HepG2 (cell line): ENCODE measurements around the gene BLZF1. TPM values are rescaled to one million over a fixed set of nuclear protein-coding genes. Genes with fewer than 3 reads are reported as not detected.
A peak's percentile ranks its signal among the peaks of the same experiment; 100 is the strongest.

Experiments
- ATAC-seq: fragments of 200-7000 bp; cut with Tn5 transposase; 3 replicates; pipeline ENCODE4 v1.9.1; 2020; ENCODE audit warnings: mild to moderate bottlenecking, moderate library complexity
- Bru-seq: library from RNA; stranded (reverse); fragments of 400-500 nt; gene quantifications from one replicate; lab custom pipeline; 2021; lab: Mats Ljungman, UMichigan
- BruChase-seq, 2 experiments: library from RNA; stranded (reverse); fragments of 400-500 nt; gene quantifications; one replicate each; lab custom pipeline; 2021; lab: Mats Ljungman, UMichigan
- BruUV-seq: library from RNA; stranded (reverse); fragments of 400-500 nt; replicated peaks from 2 replicates; lab custom pipeline; 2021; lab: Mats Ljungman, UMichigan
- CTCF ChIA-PET: fragments of 300-600 bp; formaldehyde crosslinking; extraction: SDS; loops from one replicate; lab custom pipeline; 2021; ENCODE audit warnings: low total read pairs, inconsistent platforms, low intra/inter-chr PET ratio; lab: Yijun Ruan, JAX
- POLR2A ChIA-PET: fragments of 350-600 bp; sonication (Branson Sonifier 250); formaldehyde crosslinking; loops from one replicate; lab custom pipeline; 2020; ENCODE audit warnings: antibody characterized with exemption, inconsistent platforms; lab: Yijun Ruan, JAX
- DNase-seq: peaks from one replicate; pipeline ENCODE4 v3.0.0-alpha.2; 2015; ENCODE audit warnings: low spot score
- FAIRE-seq: peaks from 3 replicates; lab custom pipeline; 2011; peaks lifted over from hg19 to GRCh38; lab: Jason Lieb, UNC
- H2AFZ ChIP-seq: one replicate; pipeline ENCODE4 v1.6.1; 2011; ENCODE audit warnings: low read length, inconsistent platforms
- H3K27ac ChIP-seq: fragments of 300-600 bp; 3 replicates; pipeline ENCODE4 v1.8.0; 2011; ENCODE audit warnings: mixed run types, mild to moderate bottlenecking, mixed read lengths, low read length, inconsistent platforms; ENCODE audit not compliant: insufficient read depth; ENCODE audit errors: extremely low read length
- H3K27me3 ChIP-seq, 2 experiments: fragments of 200-600 bp in 1 of 2; 2 replicates in 1 of 2; 3 replicates in 1 of 2; pipeline versions ENCODE4 v1.6.0 to v1.8.0; 2011; ENCODE audit warnings: low read length in 2 of 2, mild to moderate bottlenecking in 2 of 2, moderate library complexity in 2 of 2, inconsistent platforms in 1 of 2; ENCODE audit not compliant: insufficient read depth in 2 of 2, control insufficient read depth in 1 of 2
- H3K36me3 ChIP-seq, 2 experiments: fragments of 200-600 bp in 1 of 2; replicated peaks in 1 of 2; 2 replicates in 1 of 2; 3 replicates in 1 of 2; pipeline versions ENCODE4 v1.5.1 to v1.8.0; 2011; ENCODE audit warnings: low read length in 2 of 2, inconsistent platforms in 1 of 2; ENCODE audit not compliant: insufficient read depth in 2 of 2, control insufficient read depth in 1 of 2
- H3K4me1 ChIP-seq: 2 replicates; pipeline ENCODE4 v1.5.1; 2012; ENCODE audit warnings: low read length, inconsistent platforms; ENCODE audit not compliant: insufficient read depth
- H3K4me2 ChIP-seq: 2 replicates; pipeline ENCODE4 v1.6.0; 2011; ENCODE audit warnings: low read depth, low read length, inconsistent platforms
- H3K4me3 ChIP-seq, 3 experiments: fragments of 200-600 bp in 1 of 3; sonication (generic), shearing (Covaris generic) in 1 of 3; replicated peaks in 1 of 3; 2 replicates each; pipeline ENCODE4 v1.5.1; 2011 to 2016; ENCODE audit warnings: low read length in 3 of 3, inconsistent platforms in 2 of 3, low read depth in 2 of 3, mild to moderate bottlenecking in 2 of 3, control low read depth in 1 of 3, mixed read lengths in 1 of 3; ENCODE audit not compliant: insufficient read depth in 1 of 3
- H3K79me2 ChIP-seq: one replicate; pipeline ENCODE4 v1.6.1; 2011; ENCODE audit warnings: low read length, inconsistent platforms; ENCODE audit not compliant: insufficient read depth
- H3K9ac ChIP-seq: 2 replicates; pipeline ENCODE4 v1.6.0; 2011; ENCODE audit warnings: mild to moderate bottlenecking, low read depth, low read length, inconsistent platforms; ENCODE audit not compliant: insufficient read depth
- H3K9me3 ChIP-seq: 2 replicates; pipeline ENCODE4 v1.5.1; 2012; ENCODE audit warnings: mild to moderate bottlenecking, low read length
- H4K20me1 ChIP-seq: 2 replicates; pipeline ENCODE4 v1.6.0; 2011; ENCODE audit warnings: inconsistent platforms, mild to moderate bottlenecking, low read length, moderate library complexity; ENCODE audit not compliant: insufficient read depth
- GLMP ChIP-seq: sonication (generic); formaldehyde crosslinking; IDR thresholded peaks from 2 replicates; pipeline ENCODE4 v1.9.0; 2021; ENCODE audit warnings: missing genetic modification reagents, mild to moderate bottlenecking, borderline replicate concordance
- GMEB1 ChIP-seq: sonication (generic); formaldehyde crosslinking; IDR thresholded peaks from 2 replicates; pipeline ENCODE4 v1.5.1; 2020; ENCODE audit warnings: missing genetic modification reagents, mild to moderate bottlenecking, borderline replicate concordance
- MATR3 ChIP-seq: sonication (generic); formaldehyde crosslinking; IDR thresholded peaks from 2 replicates; pipeline ENCODE4 v1.4.0; 2020; ENCODE audit warnings: missing genetic modification reagents
- MEIS1 ChIP-seq: sonication (generic); formaldehyde crosslinking; IDR thresholded peaks from 2 replicates; pipeline ENCODE4 v1.9.0; 2021; ENCODE audit warnings: mild to moderate bottlenecking, missing genetic modification reagents, moderate library complexity, borderline replicate concordance
- PCBP1 ChIP-seq: fragments of 200-400 bp; formaldehyde crosslinking; IDR thresholded peaks from 2 replicates; pipeline ENCODE4 v1.6.1; 2017; ENCODE audit warnings: mild to moderate bottlenecking, low read depth, low read length, borderline replicate concordance
- RORA ChIP-seq: sonication (generic); formaldehyde crosslinking; IDR thresholded peaks from 2 replicates; pipeline ENCODE4 v1.5.0; 2020; ENCODE audit warnings: mild to moderate bottlenecking, missing genetic modification reagents, moderate library complexity
- SIX1 ChIP-seq: sonication (generic); formaldehyde crosslinking; IDR thresholded peaks from 2 replicates; pipeline ENCODE4 v1.4.0; 2020; ENCODE audit warnings: missing genetic modification reagents, borderline replicate concordance
- SKI ChIP-seq: fragments of 450-650 bp; IDR thresholded peaks from one replicate; pipeline ENCODE4 v1.6.1; 2018; ENCODE audit warnings: mild to moderate bottlenecking; ENCODE audit not compliant: partially characterized antibody
- SP2 ChIP-seq: sonication (generic); formaldehyde crosslinking; IDR thresholded peaks from 2 replicates; pipeline ENCODE4 v1.5.1; 2020; ENCODE audit warnings: mild to moderate bottlenecking, missing genetic modification reagents
- STAG1 ChIP-seq: sonication (generic); formaldehyde crosslinking; IDR thresholded peaks from 2 replicates; pipeline ENCODE4 v1.4.0; 2020; ENCODE audit warnings: missing genetic modification reagents
- ZBTB20 ChIP-seq: sonication (generic); formaldehyde crosslinking; IDR thresholded peaks from 2 replicates; pipeline ENCODE4 v1.8.1; 2023; ENCODE audit warnings: missing genetic modification reagents, low read depth, mild to moderate bottlenecking, borderline replicate concordance
- ZBTB7B ChIP-seq: sonication (generic); formaldehyde crosslinking; IDR thresholded peaks from 2 replicates; pipeline ENCODE4 v1.4.0; 2020; ENCODE audit warnings: missing genetic modification reagents
- ZMAT5 ChIP-seq: sonication (generic); formaldehyde crosslinking; IDR thresholded peaks from 2 replicates; pipeline ENCODE4 v1.5.0; 2020; ENCODE audit warnings: mild to moderate bottlenecking, low read depth, missing genetic modification reagents, borderline replicate concordance
- ZNF775 ChIP-seq: sonication (generic); formaldehyde crosslinking; IDR thresholded peaks from 2 replicates; pipeline ENCODE4 v1.4.0; 2020; ENCODE audit warnings: missing genetic modification reagents, mild to moderate bottlenecking, moderate library complexity, borderline replicate concordance
- WGBS: methylation state at CpG from one replicate; pipeline ENCODE4 v1.1.6; 2017; ENCODE audit warnings: low lambda C conversion rate; 5-methylcytosine and 5-hydroxymethylcytosine counted together
- in situ Hi-C: cut with HindIII; loops from 2 replicates; pipeline ENCODE4 v1.10.0; 2017; ENCODE audit warnings: low pct_unique_long_range_greater_than_20kb; ENCODE audit not compliant: extremely low pct_ligation_motif_present
- intact Hi-C: fragments of 100-400 bp; cut with micrococcal nuclease; formaldehyde crosslinking; loops from one replicate; pipeline ENCODE4 v1.10.0; 2022; ENCODE audit not compliant: unreplicated experiment
- long read RNA-seq, 2 experiments: library from RNA in 1 of 2; library from polyadenylated mRNA in 1 of 2; stranded (forward) in 1 of 2; unstranded in 1 of 2; transcript quantifications; one replicate each; pipeline ENCODE4 v2.0.0, GENCODE V29; 2019 to 2022
- polyA minus RNA-seq, 3 experiments: library from RNA; depleted of rRNA, polyadenylated mRNA; stranded (reverse); fragments of >200 nt; gene quantifications; 2 replicates each; pipeline ENCODE4 v1.2.3, GENCODE V29; 2011; ENCODE audit warnings: low replicate concordance in 1 of 3
- polyA plus RNA-seq, 8 experiments: library from polyadenylated mRNA; depleted of rRNA in 3 of 8; stranded (reverse) in 7 of 8; unstranded in 1 of 8; fragments of >200 nt; fragmentation: Illumina TruSeq in 4 of 8; extraction: Trizol in 4 of 8; gene quantifications; 2 replicates each; pipeline versions ENCODE4 v1.2.1 to v1.2.3, GENCODE V29; 2011 to 2016; ENCODE audit warnings: low read depth in 4 of 8, missing spikeins in 1 of 8, mixed read lengths in 1 of 8; ENCODE audit not compliant: insufficient read depth in 1 of 8
- total RNA-seq, 5 experiments: library from RNA; depleted of rRNA; stranded (reverse); fragments of >200 nt; fragmentation: Illumina TruSeq; extraction: Trizol; gene quantifications; 2 replicates each; pipeline ENCODE4 v1.2.3, GENCODE V29; 2016; ENCODE audit warnings: low read depth in 1 of 5

The BLZF1 gene
- 13.7 and 18.7 TPM in 2 replicates for total RNA-seq (2016; rRNA removed; fragmentation: Illumina TruSeq; extraction: Trizol)
- total RNA-seq (2016; cell fraction: cytosol; rRNA removed; fragmentation: Illumina TruSeq; extraction: Trizol; ENCODE audit: low read depth): 2.1 and 2.3 TPM in 2 replicates
- 13.4 and 17.0 TPM in 2 replicates for total RNA-seq (2016; cell fraction: insoluble cytoplasmic fraction; rRNA removed; fragmentation: Illumina TruSeq; extraction: Trizol)
- total RNA-seq (2016; cell fraction: membrane; rRNA removed; fragmentation: Illumina TruSeq; extraction: Trizol): 6.2 and 6.7 TPM in 2 replicates
- 19.7 and 22.9 TPM in 2 replicates for total RNA-seq (2016; cell fraction: nucleus; rRNA removed; fragmentation: Illumina TruSeq; extraction: Trizol)
- polyA plus RNA-seq (2011; rRNA removed): 4.2 and 4.5 TPM in 2 replicates
- polyA plus RNA-seq (2011; cell fraction: cytosol; rRNA removed): 1.3 and 2.6 TPM in 2 replicates
- polyA plus RNA-seq (2011; cell fraction: nucleus; rRNA removed): 4.4 and 5.8 TPM in 2 replicates
- polyA plus RNA-seq (2012): 4.7 and 5.1 TPM in 2 replicates
- polyA plus RNA-seq (2016; cell fraction: cytosol; fragmentation: Illumina TruSeq; extraction: Trizol; ENCODE audit: low read depth): 0.73 and 1.00 TPM in 2 replicates
- polyA plus RNA-seq (2016; cell fraction: insoluble cytoplasmic fraction; fragmentation: Illumina TruSeq; extraction: Trizol; ENCODE audit: low read depth): 14.9 and 15.4 TPM in 2 replicates
- polyA plus RNA-seq (2016; cell fraction: membrane; fragmentation: Illumina TruSeq; extraction: Trizol; ENCODE audit: low read depth): 2.1 TPM in 2 replicates
- polyA plus RNA-seq (2016; cell fraction: nucleus; fragmentation: Illumina TruSeq; extraction: Trizol; ENCODE audit: insufficient read depth, low read depth): 13.6 and 15.6 TPM in 2 replicates
- polyA minus RNA-seq (2011; rRNA and poly(A)+ RNA removed; ENCODE audit: low replicate concordance): 1.2 and 3.6 TPM in 2 replicates
- 2.6 and 3.0 TPM in 2 replicates for polyA minus RNA-seq (2011; cell fraction: cytosol; rRNA and poly(A)+ RNA removed)
- polyA minus RNA-seq (2011; cell fraction: nucleus; rRNA and poly(A)+ RNA removed): 38.8 and 39.5 TPM in 2 replicates
- percentile 74 among the genes with signal in this experiment for Bru-seq, nascent RNA
- BruChase-seq, experiment 1, labeled RNA remaining after a 6-hour chase: percentile 63 among the genes with signal in this experiment
- percentile 73 among the genes with signal in this experiment for BruChase-seq, experiment 2, labeled RNA remaining after a 2-hour chase
- long read RNA-seq, experiment 1, transcript BLZF1-203 (7 exons, 2,749 nt): major isoform, 6 of 8 reads
- long read RNA-seq, experiment 1, partial matches to known transcripts: 1 of 8 reads
- long read RNA-seq, experiment 1, other reads (novel, unspliced or antisense): 1 of 8 reads
- long read RNA-seq, experiment 2, partial matches to known transcripts: 0 of 6 reads
- long read RNA-seq, experiment 2, other reads (novel, unspliced or antisense): 4 of 6 reads

- Histone ChIP-seq H3K27me3 (no peaks in the 10 kb centered on the region; a peak in 2 of 5 replicates), H3K79me2 (peaks cover 14% of the 10 kb centered on the region), H3K4me2 (peak within 1 kb of the TSS; percentile 83), H3K9me3 (0 out of 2 replicates have a peak, but pooled peaks cover 4% of the 10 kb centered on the region), H3K4me3 (peak within 1 kb of the TSS; percentile 85 to 93 (median 92)), H3K36me3 (peaks cover 3 to 11% of the 10 kb centered on the region in 2 experiments; a peak in 3 of 5 replicates), H4K20me1 (no peaks in the 10 kb centered on the region), H3K9ac (peak within 1 kb of the TSS; percentile 79), H3K4me1 (peaks cover 27% of the 10 kb centered on the region), H3K27ac (peak within 1 kb of the TSS; percentile 79), H2AFZ (peak within 1 kb of the TSS; percentile 98)
- ChIA-PET CTCF (no interaction called here), POLR2A (interaction anchor here (1.0 to 1.7 kb wide), 4 partner anchors 118 to 1013 kb away, joined by 3 to 13 read pairs (median 5); partner anchors contain the start of genes ATP1B1 and SLC19A2)
- DNase-seq (peak; percentile 94), ATAC-seq (peak; percentile 99), FAIRE-seq (peak; percentile 97)
- TSS peak; percentile 66 for BruUV-seq
- in situ Hi-C loops (no loop called here), intact Hi-C loops (loop anchor here (1.0 kb wide), 2 partner anchors 141 to 765 kb away; no protein-coding TSS in a partner anchor)
- WGBS: under 1% methylated on average over 28 of the region's 37 CpGs
- TF ChIP-seq PCBP1 (no peak), RORA (no peak), MATR3 (no peak), SIX1 (CRISPR knock-in tag) (no peak), ZNF775 (CRISPR knock-in tag) (no peak), GMEB1 (CRISPR knock-in tag) (peak; percentile 79), SKI (no peak), STAG1 (CRISPR knock-in tag) (0 out of 2 replicates have a peak, but pooled peaks have one; percentile 7), ZBTB20 (no peak), GLMP (no peak), MEIS1 (CRISPR knock-in tag) (no peak), SP2 (CRISPR knock-in tag) (peak; percentile 66), ZMAT5 (no peak), ZBTB7B (0 out of 2 replicates have a peak, but pooled peaks have one; percentile 3)
Observed at GRCh38 chr1:169367686-169368405, at the start of gene BLZF1, which contains the start of gene NME7. BLZF1 (plus strand) TSS chr1:169368195; CDS start chr1:169369523, 1,328 bp downstream. NME7 (minus strand) TSS chr1:169367797; CDS start chr1:169367710, 87 bp downstream.
